SK-N-SH treated with all-trans-retinoic acid at 6 μM for 48 hours (cell line): ENCODE measurements around the gene GADD45GIP1.

Source experiments
- ARNTL ChIP-seq: fragments of 450-650 bp; formaldehyde crosslinking; IDR thresholded peaks from 2 replicates; pipeline ENCODE4 v1.5.0; 2020; ENCODE audit warnings: low read depth, mild to moderate bottlenecking, moderate library complexity, borderline replicate concordance
- BACH2 ChIP-seq: fragments of 250-450 bp; sonication (Bioruptor Pico); IDR thresholded peaks from 2 replicates; pipeline ENCODE4 v1.9.0; 2021; ENCODE audit warnings: mild to moderate bottlenecking, borderline replicate concordance
- CREB5 ChIP-seq: fragments of 250-450 bp; sonication (Bioruptor Pico); IDR thresholded peaks from 2 replicates; pipeline ENCODE4 v1.5.1; 2020; ENCODE audit warnings: low read depth, mild to moderate bottlenecking, moderate library complexity
- CSDC2 ChIP-seq: fragments of 250-450 bp; sonication (Bioruptor Pico); IDR thresholded peaks from 2 replicates; pipeline ENCODE4 v1.5.0; 2020; ENCODE audit warnings: mild to moderate bottlenecking, moderate library complexity
- ISL1 ChIP-seq: fragments of 250-450 bp; sonication (Bioruptor Pico); IDR thresholded peaks from 2 replicates; pipeline ENCODE4 v2.1.2; 2022; ENCODE audit warnings: mild to moderate bottlenecking, moderate library complexity
- PATZ1 ChIP-seq: fragments of 250-450 bp; sonication (Bioruptor Pico); IDR thresholded peaks from 2 replicates; pipeline ENCODE4 v1.8.0; 2020; ENCODE audit warnings: mild to moderate bottlenecking, moderate library complexity, borderline replicate concordance
- PPARA ChIP-seq: fragments of 250-450 bp; sonication (Bioruptor Pico); IDR thresholded peaks from 2 replicates; pipeline ENCODE4 v1.5.0; 2020; ENCODE audit warnings: mild to moderate bottlenecking, borderline replicate concordance
- RARB ChIP-seq: fragments of 250-450 bp; sonication (Bioruptor Pico); IDR thresholded peaks from 2 replicates; pipeline ENCODE4 v1.8.0; 2021; ENCODE audit warnings: mild to moderate bottlenecking, moderate library complexity
- TCF4 ChIP-seq: fragments of 250-450 bp; sonication (Bioruptor Pico); IDR thresholded peaks from 2 replicates; pipeline ENCODE4 v1.8.0; 2021; ENCODE audit warnings: mild to moderate bottlenecking, moderate library complexity, borderline replicate concordance
- TOX ChIP-seq: fragments of 250-450 bp; sonication (Bioruptor Pico); IDR thresholded peaks from 2 replicates; pipeline ENCODE4 v1.8.0; 2021; ENCODE audit warnings: mild to moderate bottlenecking, moderate library complexity, borderline replicate concordance
- ZFP30 ChIP-seq: fragments of 450-650 bp; formaldehyde crosslinking; IDR thresholded peaks from 2 replicates; pipeline ENCODE4 v1.5.0; 2022; ENCODE audit warnings: mild to moderate bottlenecking, moderate library complexity
- ZNF565 ChIP-seq: fragments of 450-650 bp; formaldehyde crosslinking; conservative IDR thresholded peaks from 2 replicates; pipeline ENCODE4 v1.5.0; 2020; ENCODE audit warnings: low read depth, mild to moderate bottlenecking, moderate library complexity
- ZNF70 ChIP-seq: fragments of 450-650 bp; formaldehyde crosslinking; IDR thresholded peaks from 2 replicates; pipeline ENCODE4 v1.5.0; 2020; ENCODE audit warnings: mild to moderate bottlenecking, moderate library complexity
- TF ChIP-seq, protein P1 (sequence below): fragments of 250-450 bp; sonication (Bioruptor Pico); IDR thresholded peaks from 2 replicates; pipeline ENCODE4 v1.5.1; 2021; ENCODE audit warnings: mild to moderate bottlenecking, moderate library complexity

GRCh38 chr19:12954612-12954962 is 2.4 kb downstream of the GADD45GIP1 start:
- no peak for TF ChIP-seq ARNTL (CRISPR knock-in tag)
- TF ChIP-seq CREB5 (CRISPR knock-in tag) = no peak
- TF ChIP-seq RARB (CRISPR knock-in tag) = no peak
- no peak for TF ChIP-seq ZNF565 (CRISPR knock-in tag)
- TF ChIP-seq, protein P1, sequence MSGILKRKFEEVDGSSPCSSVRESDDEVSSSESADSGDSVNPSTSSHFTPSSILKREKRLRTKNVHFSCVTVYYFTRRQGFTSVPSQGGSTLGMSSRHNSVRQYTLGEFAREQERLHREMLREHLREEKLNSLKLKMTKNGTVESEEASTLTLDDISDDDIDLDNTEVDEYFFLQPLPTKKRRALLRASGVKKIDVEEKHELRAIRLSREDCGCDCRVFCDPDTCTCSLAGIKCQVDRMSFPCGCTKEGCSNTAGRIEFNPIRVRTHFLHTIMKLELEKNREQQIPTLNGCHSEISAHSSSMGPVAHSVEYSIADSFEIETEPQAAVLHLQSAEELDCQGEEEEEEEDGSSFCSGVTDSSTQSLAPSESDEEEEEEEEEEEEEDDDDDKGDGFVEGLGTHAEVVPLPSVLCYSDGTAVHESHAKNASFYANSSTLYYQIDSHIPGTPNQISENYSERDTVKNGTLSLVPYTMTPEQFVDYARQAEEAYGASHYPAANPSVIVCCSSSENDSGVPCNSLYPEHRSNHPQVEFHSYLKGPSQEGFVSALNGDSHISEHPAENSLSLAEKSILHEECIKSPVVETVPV = no peak
- no peak for TF ChIP-seq ZFP30 (CRISPR knock-in tag)
- TF ChIP-seq ISL1 (CRISPR knock-in tag) = no peak
- TF ChIP-seq PPARA (CRISPR knock-in tag) = no peak
- no peak for TF ChIP-seq PATZ1 (CRISPR knock-in tag)
- TF ChIP-seq CSDC2 (CRISPR knock-in tag) = no peak
- no peak for TF ChIP-seq TOX (CRISPR knock-in tag)
- TF ChIP-seq ZNF70 (CRISPR knock-in tag) = no peak
- TF ChIP-seq BACH2 (CRISPR knock-in tag) = no peak
- TF ChIP-seq TCF4 = no peak
